Esophagus squamous epithelium (tissue), 5 donors: Measurements from ENCODE around the gene BASP1. TPM values are rescaled to one million over a fixed set of nuclear protein-coding genes. Genes with fewer than 3 reads are reported as not detected.

Experiments
- DNase-seq: peaks from one replicate; lab custom pipeline; 2025; lab: John Stamatoyannopoulos, UW
- H3K27ac ChIP-seq, 4 donors: fragments of 200-600 bp; sonication (generic); one replicate each; pipeline ENCODE4 v1.5.1; 2016 to 2019; ENCODE audit warnings: mild to moderate bottlenecking in 1 of 4
- H3K27me3 ChIP-seq, 4 donors: fragments of 200-600 bp; sonication (generic); 1 replicate in 3 of 4; 2 replicates in 1 of 4; pipeline versions ENCODE4 v1.5.1 to v1.6.0; 2017 to 2021; ENCODE audit warnings: antibody characterized with exemption in 1 of 4
- H3K36me3 ChIP-seq, 3 donors: fragments of 200-600 bp; sonication (generic); one replicate each; pipeline ENCODE4 v1.5.1; 2016 to 2019
- H3K4me1 ChIP-seq, 3 donors: fragments of 200-600 bp; sonication (generic); one replicate each; pipeline ENCODE4 v1.5.1; 2017 to 2019
- H3K4me3 ChIP-seq, 4 donors: fragments of 200-600 bp; sonication (generic); 1 replicate in 3 of 4; 2 replicates in 1 of 4; pipeline ENCODE4 v1.5.1; 2016 to 2019; ENCODE audit warnings: mild to moderate bottlenecking in 2 of 4, moderate library complexity in 1 of 4
- H3K9me3 ChIP-seq, 3 donors: fragments of 200-600 bp; sonication (generic); one replicate each; pipeline ENCODE4 v1.5.1; 2016 to 2019
- POLR2A ChIP-seq, 4 donors: fragments of 450-650 bp; IDR thresholded peaks; one replicate each; pipeline ENCODE4 v1.6.1; 2017; ENCODE audit warnings: antibody characterized with exemption in 4 of 4, mild to moderate bottlenecking in 4 of 4, moderate library complexity in 3 of 4
- WGBS, 2 donors: methylation state at CpG; one replicate each; pipeline ENCODE4 v1.1.5; 2018; 5-methylcytosine and 5-hydroxymethylcytosine counted together
- intact Hi-C: fragments of 100-400 bp; cut with DNase I; formaldehyde crosslinking; loops from one replicate; pipeline ENCODE4 v1.15.0; 2022
- total RNA-seq, 4 donors: library from RNA; depleted of rRNA; stranded (reverse); fragments of >200 nt; gene quantifications; one replicate each; pipeline ENCODE4 v1.1.0, GENCODE V29; 2016
- TF ChIP-seq, protein P1 (sequence below), 6 experiments: fragments of 450-650 bp in 4 of 6; fragments of 200-600 bp in 2 of 6; sonication (generic) in 2 of 6; IDR thresholded peaks; one replicate each; pipeline ENCODE4 v1.5.1; 2016 to 2019; ENCODE audit warnings: antibody characterized with exemption in 6 of 6, mild to moderate bottlenecking in 4 of 6, moderate library complexity in 4 of 6
- donor health status: DM: yes; HTN: yes; CAD: no.

Gene BASP1
- total RNA-seq, 4 donors from 2014 or later: 5.2 to 16.7 (median 13.6) TPM

DNA sequence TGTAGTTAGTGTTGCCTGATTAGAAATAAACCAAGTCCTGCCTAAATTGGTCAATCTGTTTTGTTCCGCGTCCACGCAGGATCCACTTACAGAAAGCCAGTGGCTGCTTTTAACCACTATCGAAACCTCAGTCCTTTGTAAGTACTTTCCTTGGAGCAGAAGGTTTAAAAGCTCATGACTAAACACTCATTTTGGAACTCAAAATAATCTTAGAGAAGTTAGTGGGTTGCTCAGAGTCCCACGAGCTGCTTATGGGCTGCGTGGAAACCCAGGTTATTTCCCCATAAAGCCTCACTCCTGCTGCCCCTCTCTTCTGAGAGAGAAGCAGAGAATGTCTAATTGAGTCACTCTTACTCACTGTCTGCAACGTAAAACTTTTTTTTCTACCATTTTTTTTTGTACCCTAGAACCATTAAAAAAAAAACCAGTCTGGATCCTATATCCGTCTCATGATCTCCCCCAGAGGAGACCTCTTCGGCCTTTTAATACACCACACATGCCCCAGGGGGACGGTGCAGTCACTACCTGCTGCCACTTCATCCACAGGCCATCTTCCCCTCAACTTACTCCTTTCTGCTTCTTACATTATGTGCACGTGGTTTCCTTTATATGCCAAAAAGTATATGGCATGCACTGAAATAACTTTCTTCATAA, 7.6 kb downstream of the BASP1 start:
- H3K9me3 ChIP-seq: no peaks in the 10 kb centered on the region
- H3K36me3 ChIP-seq: no peaks in the 10 kb centered on the region
- H3K4me1 ChIP-seq: peaks cover 4 to 15% (median 8%) of the 10 kb centered on the region in 3 donors
- no peak overlapping the region for H3K27ac ChIP-seq
- no peak for TF ChIP-seq POLR2A (IDR thresholded peaks at IDR 0.05)
- TF ChIP-seq, protein P1, sequence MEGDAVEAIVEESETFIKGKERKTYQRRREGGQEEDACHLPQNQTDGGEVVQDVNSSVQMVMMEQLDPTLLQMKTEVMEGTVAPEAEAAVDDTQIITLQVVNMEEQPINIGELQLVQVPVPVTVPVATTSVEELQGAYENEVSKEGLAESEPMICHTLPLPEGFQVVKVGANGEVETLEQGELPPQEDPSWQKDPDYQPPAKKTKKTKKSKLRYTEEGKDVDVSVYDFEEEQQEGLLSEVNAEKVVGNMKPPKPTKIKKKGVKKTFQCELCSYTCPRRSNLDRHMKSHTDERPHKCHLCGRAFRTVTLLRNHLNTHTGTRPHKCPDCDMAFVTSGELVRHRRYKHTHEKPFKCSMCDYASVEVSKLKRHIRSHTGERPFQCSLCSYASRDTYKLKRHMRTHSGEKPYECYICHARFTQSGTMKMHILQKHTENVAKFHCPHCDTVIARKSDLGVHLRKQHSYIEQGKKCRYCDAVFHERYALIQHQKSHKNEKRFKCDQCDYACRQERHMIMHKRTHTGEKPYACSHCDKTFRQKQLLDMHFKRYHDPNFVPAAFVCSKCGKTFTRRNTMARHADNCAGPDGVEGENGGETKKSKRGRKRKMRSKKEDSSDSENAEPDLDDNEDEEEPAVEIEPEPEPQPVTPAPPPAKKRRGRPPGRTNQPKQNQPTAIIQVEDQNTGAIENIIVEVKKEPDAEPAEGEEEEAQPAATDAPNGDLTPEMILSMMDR (IDR thresholded peaks at IDR 0.05): no peak
- no peak overlapping the region for H3K4me3 ChIP-seq
- WGBS, 2 donors: 67 to 73% methylated on average over 11 of the region's 11 CpGs
- intact Hi-C loops: no loop called here
- DNase-seq: no peak
- no peaks in the 10 kb centered on the region for H3K27me3 ChIP-seq

DNA sequence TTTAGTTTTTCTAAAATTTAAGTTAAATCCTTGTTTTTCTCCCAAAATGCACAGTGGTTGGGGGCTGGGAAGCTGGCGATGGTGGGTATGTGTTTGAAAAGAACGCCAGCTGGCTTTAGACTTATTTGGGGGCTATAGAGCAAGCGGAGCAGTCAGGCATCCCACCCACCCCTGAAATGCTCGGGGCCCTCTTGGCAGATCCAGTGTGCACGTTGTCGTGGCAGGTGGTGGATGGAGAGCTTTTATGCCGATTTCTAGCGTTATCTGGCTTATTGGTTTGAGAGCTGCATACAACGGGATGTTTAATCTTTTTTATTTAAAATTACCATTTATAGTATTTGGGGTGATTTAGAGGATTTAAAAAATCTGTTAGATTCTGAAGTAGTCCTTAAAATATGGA, 8.1 kb downstream of the BASP1 start:
- no peak for TF ChIP-seq POLR2A (IDR thresholded peaks at IDR 0.05)
- TF ChIP-seq, protein P1 (IDR thresholded peaks at IDR 0.05): no peak
- Histone ChIP-seq H3K4me1 (peaks cover 4 to 15% (median 8%) of the 10 kb centered on the region in 3 donors), H3K27ac (no peak overlapping the region), H3K9me3 (no peaks in the 10 kb centered on the region), H3K4me3 (no peak overlapping the region), H3K36me3 (no peaks in the 10 kb centered on the region), H3K27me3 (no peaks in the 10 kb centered on the region)
- no peak for DNase-seq
- WGBS, 2 donors: 72 to 94% methylated on average over 9 of the region's 9 CpGs
- intact Hi-C loops: no loop called here

DNA sequence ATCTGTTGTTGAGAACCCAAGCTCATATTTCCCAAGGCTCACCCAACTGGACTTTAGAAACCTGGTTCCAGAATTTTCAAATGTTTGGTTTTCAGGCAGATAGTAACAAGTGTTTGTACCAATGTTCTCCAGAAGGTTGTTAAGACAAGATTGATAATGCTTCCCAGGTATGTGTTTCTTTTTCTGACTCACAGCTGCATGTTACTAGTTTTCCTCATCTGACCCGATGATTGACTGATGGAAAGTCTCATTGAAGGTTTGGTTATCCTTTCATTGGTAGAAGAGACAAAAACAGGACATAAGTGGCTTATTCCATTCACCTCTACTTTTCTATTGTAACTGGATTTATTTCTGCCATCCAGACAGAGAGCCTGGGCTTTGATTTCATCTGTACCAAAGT, 10.4 kb downstream of the BASP1 start:
- H3K27me3 ChIP-seq: no peaks in the 10 kb centered on the region
- H3K9me3 ChIP-seq: no peaks in the 10 kb centered on the region
- no peak for DNase-seq
- no peaks in the 10 kb centered on the region for H3K36me3 ChIP-seq
- WGBS, 2 donors: 67 to 90% methylated on average over 1 of the region's 1 CpG
- H3K27ac ChIP-seq: no peak overlapping the region
- peaks cover 4 to 15% (median 8%) of the 10 kb centered on the region in 3 donors for H3K4me1 ChIP-seq
- H3K4me3 ChIP-seq: no peak overlapping the region
- intact Hi-C loops: no loop called here
- no peak for TF ChIP-seq POLR2A (IDR thresholded peaks at IDR 0.05)
- TF ChIP-seq, protein P1 (IDR thresholded peaks at IDR 0.05): no peak

DNA sequence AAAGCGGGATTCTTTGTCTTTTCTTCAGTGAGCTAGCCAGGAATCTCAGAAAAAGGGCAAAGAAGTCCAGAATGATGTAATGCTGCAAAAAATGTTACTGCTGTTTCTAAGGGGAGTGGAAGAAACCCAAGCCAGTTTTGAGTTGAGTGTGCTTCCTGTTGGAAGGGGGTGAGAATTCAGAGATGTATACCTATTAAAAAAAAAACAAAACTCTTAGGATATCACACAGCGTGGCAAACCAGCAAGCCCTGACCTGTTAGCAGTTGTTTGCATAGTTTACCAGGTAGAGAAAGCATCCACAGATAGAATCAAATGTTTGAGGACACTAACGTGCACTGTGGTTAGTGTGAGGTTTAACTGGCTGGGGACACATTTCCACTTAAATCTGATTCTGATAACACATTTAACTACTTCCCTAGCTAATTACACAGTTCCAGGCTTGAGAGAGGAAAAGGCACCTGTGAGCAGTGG, 11.4 kb downstream of the BASP1 start:
- DNase-seq: no peak
- no peak overlapping the region for H3K4me3 ChIP-seq
- H3K9me3 ChIP-seq: no peaks in the 10 kb centered on the region
- no peaks in the 10 kb centered on the region for H3K36me3 ChIP-seq
- H3K27ac ChIP-seq: peak overlapping the region in 3 of 4 donors; percentile 4 to 33 (median 23)
- no peaks in the 10 kb centered on the region for H3K27me3 ChIP-seq
- intact Hi-C loops: no loop called here
- 8 to 20% methylated on average over 3 of the region's 3 CpGs for WGBS, 2 donors
- H3K4me1 ChIP-seq: peaks cover 4 to 15% (median 8%) of the 10 kb centered on the region in 3 donors
- TF ChIP-seq, protein P1 (IDR thresholded peaks at IDR 0.05): no peak
- no peak for TF ChIP-seq POLR2A (IDR thresholded peaks at IDR 0.05)

DNA sequence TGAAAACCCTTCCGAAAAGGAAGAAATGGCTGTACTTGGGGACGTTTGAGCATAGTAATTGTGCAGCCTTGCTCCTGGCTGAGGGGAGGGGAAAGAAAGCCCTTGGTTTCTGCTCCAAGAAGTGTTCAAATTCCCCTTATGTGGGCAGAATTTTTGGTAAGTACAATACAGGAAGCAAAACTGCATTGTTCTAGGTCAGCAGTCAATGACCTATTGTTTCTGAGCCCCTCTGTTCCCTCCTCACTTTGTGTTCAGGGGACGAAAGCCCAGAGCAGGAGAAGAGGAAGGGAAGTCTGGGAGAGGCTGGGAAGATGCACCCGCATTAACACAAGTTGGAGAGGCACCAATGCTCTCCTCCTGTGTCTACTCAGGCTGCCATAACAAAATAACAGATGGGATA, 11.9 kb downstream of the BASP1 start:
- Histone ChIP-seq H3K36me3 (no peaks in the 10 kb centered on the region), H3K4me1 (peaks cover 4 to 15% (median 8%) of the 10 kb centered on the region in 3 donors), H3K4me3 (no peak overlapping the region), H3K27me3 (no peaks in the 10 kb centered on the region), H3K27ac (peak overlapping the region in 3 of 4 donors; percentile 4 to 33 (median 23)), H3K9me3 (no peaks in the 10 kb centered on the region)
- TF ChIP-seq POLR2A (IDR thresholded peaks at IDR 0.05): no peak
- TF ChIP-seq, protein P1 (IDR thresholded peaks at IDR 0.05): no peak
- DNase-seq: no peak
- 46 to 53% methylated on average over 4 of the region's 4 CpGs for WGBS, 2 donors
- intact Hi-C loops: no loop called here
